ENCODE measurements around the gene ACHE.

The ACHE gene

GRCh38 chr7:100882785-100883526 lies 12.7 kb downstream of the ACHE start:
- DNase-seq: no peak

GRCh38 chr7:100882201-100882600 lies 13.5 kb downstream of the ACHE start:
- no peak for DNase-seq

- DNase-seq: no peak
These were observed 14.6 kb downstream of the ACHE start for GRCh38 chr7:100881136-100881535.

GRCh38 chr7:100880645-100881044 lies 15.0 kb downstream of the ACHE start:
- no peak for DNase-seq

- DNase-seq: no peak
These were observed 15.9 kb downstream of the ACHE start for GRCh38 chr7:100879685-100880261.

- DNase-seq: no peak
These were observed 17.0 kb downstream of the ACHE start for GRCh38 chr7:100878685-100879084.

- no peak for DNase-seq
These were observed 17.7 kb downstream of the ACHE start for GRCh38 chr7:100878013-100878412.

GRCh38 chr7:100875356-100875751 lies 20.3 kb downstream of the ACHE start:
- no peak for DNase-seq

- DNase-seq: peak; percentile 91 to 96
These were observed 20.9 kb downstream of the ACHE start, which contains the start of gene SRRT for GRCh38 chr7:100874577-100875355. TSS of gene SRRT (plus strand) at chr7:100875103. CDS start at chr7:100875591, 488 bp downstream.

GRCh38 chr7:100874300-100874576 lies 21.4 kb downstream of the ACHE start:
- no peak for DNase-seq

GRCh38 chr7:100873599-100874299 lies 21.9 kb downstream of the ACHE start:
- no peak for DNase-seq

GRCh38 chr7:100867776-100868485 lies 27.8 kb downstream of the ACHE start:
- DNase-seq: no peak

GRCh38 chr7:100867040-100867775 lies 28.5 kb downstream of the ACHE start, which contains the start of gene TRIP6:
TSS of gene TRIP6 (plus strand) at chr7:100867387. CDS start at chr7:100867498, 111 bp downstream.
- DNase-seq: peak; percentile 31 to 56

GRCh38 chr7:100866729-100867039 lies 29.0 kb downstream of the ACHE start:
- DNase-seq: no peak

- DNase-seq: peak; percentile 28 to 56
These were observed 29.6 kb downstream of the ACHE start for GRCh38 chr7:100865938-100866728.

- no peak for DNase-seq
These were observed 30.2 kb downstream of the ACHE start for GRCh38 chr7:100865372-100865911.

GRCh38 chr7:100864263-100864845 lies 31.3 kb downstream of the ACHE start:
- no peak for DNase-seq

GRCh38 chr7:100863406-100863950 lies 32.2 kb downstream of the ACHE start:
- DNase-seq: no peak

- DNase-seq: no peak
These were observed 34.1 kb downstream of the ACHE start for GRCh38 chr7:100861616-100861985.

Measured in bone marrow (tissue), 2 donors.